ENCODE results near the gene PATE1. TPM values are rescaled to one million over a fixed set of nuclear protein-coding genes. Genes with fewer than 3 reads are reported as not detected.

Gene PATE1
- total RNA-seq, 1 donor from 2014 or later, result not detected

DNA sequence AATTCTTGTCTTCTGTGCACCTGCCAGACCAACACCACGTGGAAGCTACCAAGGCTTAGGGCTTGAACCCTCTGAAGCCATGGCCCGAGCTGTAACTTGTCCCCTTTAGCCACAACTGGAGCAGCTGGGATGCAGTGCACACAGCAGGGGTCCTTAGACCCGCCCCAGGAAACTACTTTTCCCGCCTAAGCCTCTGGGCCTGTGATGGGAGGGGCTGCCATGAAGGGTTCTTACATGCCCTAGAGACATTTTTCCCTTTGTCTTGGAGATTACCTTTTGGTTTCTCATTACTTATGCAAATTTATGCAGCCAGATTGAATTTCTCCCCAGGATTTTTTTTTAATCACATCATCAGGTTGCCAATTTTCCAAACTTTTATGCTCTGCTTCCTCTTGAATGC is 51.6 kb downstream of the PATE1 start:
- no peak for DNase-seq

Other genes starting within 250 kb of the PATE1 start
- 49.6 TPM for gene EI24, start 176.8 kb upstream of the PATE1 start, total RNA-seq
- gene STT3A, start 153.4 kb upstream of the PATE1 start, total RNA-seq, result 89.4 TPM
- 16.6 TPM for gene CHEK1, start 121.1 kb upstream of the PATE1 start, total RNA-seq
- gene ACRV1, start 65.4 kb upstream of the PATE1 start, total RNA-seq, result not detected
- gene PATE2, start 32.5 kb downstream of the PATE1 start, total RNA-seq, result not detected
- not detected for gene PATE3, start 41.8 kb downstream of the PATE1 start, total RNA-seq
- gene PATE4, start 87.0 kb downstream of the PATE1 start, total RNA-seq, result not detected
- 4.2 TPM for gene HYLS1, start 141.4 kb downstream of the PATE1 start, total RNA-seq
- gene PUS3, start 156.9 kb downstream of the PATE1 start, total RNA-seq, result 7.8 TPM
- gene DDX25, start 158.2 kb downstream of the PATE1 start, total RNA-seq, result 0.20 TPM
- gene VSIG10L2, start 199.8 kb downstream of the PATE1 start, total RNA-seq, result 0.39 TPM